Adrenal gland (tissue), 12 donors: ENCODE measurements around the gene ZDHHC14. TPM values are rescaled to one million over a fixed set of nuclear protein-coding genes. Genes with fewer than 3 reads are reported as not detected.

ENCODE experiments used
- DNase-seq, 7 donors: peaks; one replicate each; pipeline ENCODE4 v3.0.0-alpha.2; 2019 to 2020
- H3K27ac ChIP-seq, 5 donors: fragments of 200-600 bp; sonication (generic) in 4 of 5; 1 replicate in 3 of 5; 2 replicates in 2 of 5; pipeline versions ENCODE4 v1.5.1 to v1.8.0; 2016 to 2020; ENCODE audit warnings: mild to moderate bottlenecking in 1 of 5
- H3K27me3 ChIP-seq: fragments of 200-600 bp; 2 replicates; pipeline ENCODE4 v1.8.0; 2021
- H3K36me3 ChIP-seq, 2 donors: fragments of 200-600 bp; replicated peaks in 1 of 2; 1 replicate in 1 of 2; 2 replicates in 1 of 2; pipeline versions ENCODE4 v1.5.1 to v1.8.0; 2018 to 2022
- H3K4me1 ChIP-seq, 2 donors: fragments of 200-600 bp; replicated peaks in 1 of 2; 1 replicate in 1 of 2; 2 replicates in 1 of 2; pipeline versions ENCODE4 v1.5.1 to v1.8.0; 2018 to 2021
- H3K4me3 ChIP-seq, 4 donors: fragments of 200-600 bp; sonication (generic) in 3 of 4; one replicate each; pipeline ENCODE4 v1.5.1; 2016 to 2018
- H3K9me3 ChIP-seq, 3 donors: fragments of 200-600 bp; sonication (generic) in 1 of 3; replicated peaks in 1 of 3; 1 replicate in 2 of 3; 2 replicates in 1 of 3; pipeline versions ENCODE4 v1.5.1 to v1.8.0; 2016 to 2021
- POLR2A ChIP-seq, 2 donors: fragments of 450-650 bp; IDR thresholded peaks; one replicate each; pipeline ENCODE4 v1.6.1; 2017; ENCODE audit warnings: antibody characterized with exemption in 2 of 2, mild to moderate bottlenecking in 2 of 2, moderate library complexity in 1 of 2
- WGBS, 4 donors: extraction: QIAGEN DNeasy Blood & Tissue Kit in 2 of 4; methylation state at CpG; one replicate each; pipeline versions ENCODE4 v1.1.5 to v1.1.7; 2013 to 2017; 5-methylcytosine and 5-hydroxymethylcytosine counted together
- intact Hi-C, 2 donors: fragments of 100-400 bp; cut with DNase I; formaldehyde crosslinking; loops; one replicate each; pipeline versions ENCODE4 v1.14.1 to v1.15.0; 2022 to 2023
- polyA plus RNA-seq, 3 donors: library from polyadenylated mRNA; stranded (reverse); fragments of 200-250 nt in 2 of 3; fragments of 350-450 nt in 1 of 3; fragmentation: Illumina TruSeq in 1 of 3; extraction: RNeasy Lipid Tissue Mini Kit (QIAGEN cat#74804) in 1 of 3; gene quantifications; one replicate each; pipeline ENCODE4 v1.2.3, GENCODE V29; 2013 to 2014
- total RNA-seq, 9 donors: library from RNA; depleted of rRNA in 4 of 9; stranded (reverse); fragments of >200 nt in 4 of 9; fragments of 120-200 nt in 1 of 9; fragmentation: NEBNext Ultra II Directional in 1 of 9; extraction: Animal tissue kit (Norgen Biotek cat#: 25700) in 1 of 9; gene quantifications; one replicate each; pipeline versions ENCODE4 v1.1.0 to v1.2.4, GENCODE V29; 2013 to 2023
- TF ChIP-seq, protein P1 (sequence below), 6 experiments: fragments of 450-650 bp in 4 of 6; fragments of 200-600 bp in 2 of 6; sonication (generic) in 1 of 6; IDR thresholded peaks; 1 replicate in 5 of 6; 2 replicates in 1 of 6; pipeline versions ENCODE4 v1.5.1 to v1.8.0; 2016 to 2021; ENCODE audit warnings: antibody characterized with exemption in 6 of 6, mild to moderate bottlenecking in 2 of 6, moderate library complexity in 1 of 6
- donor health status: healthy with polysubstance abuse.
- donor health status: Bipolar disorder and iron deficiency.
- donor health status: DM: yes; HTN: yes; CAD: no.
- donor health status: DM: no; HTN: no; CAD: no.
- donor health status: DM: no; HTN: no; CAD: no.
- donor health status: DM: yes; HTN: yes; CAD: no.

The ZDHHC14 gene
- total and polyA plus RNA-seq, 12 donors, result 3.8 to 14.3 (median 8.8) TPM

GRCh38 chr6:157615951-157616350, 235.0 kb downstream of the ZDHHC14 start:
- H3K4me1 ChIP-seq, result peaks cover 3 to 9% of the 10 kb centered on the region in 2 donors
- DNase-seq, result no peak
- no peaks in the 10 kb centered on the region for H3K9me3 ChIP-seq
- no peaks in the 10 kb centered on the region for H3K27me3 ChIP-seq
- no peaks in the 10 kb centered on the region for H3K36me3 ChIP-seq
- intact Hi-C loops, result no loop called here
- H3K27ac ChIP-seq, result no peak overlapping the region
- no peak overlapping the region for H3K4me3 ChIP-seq
- WGBS, 4 donors, result 91 to 96% (median 93%) methylated on average over 4 of the region's 4 CpGs
- TF ChIP-seq POLR2A (IDR thresholded peaks at IDR 0.05), result no peak
- TF ChIP-seq, protein P1, sequence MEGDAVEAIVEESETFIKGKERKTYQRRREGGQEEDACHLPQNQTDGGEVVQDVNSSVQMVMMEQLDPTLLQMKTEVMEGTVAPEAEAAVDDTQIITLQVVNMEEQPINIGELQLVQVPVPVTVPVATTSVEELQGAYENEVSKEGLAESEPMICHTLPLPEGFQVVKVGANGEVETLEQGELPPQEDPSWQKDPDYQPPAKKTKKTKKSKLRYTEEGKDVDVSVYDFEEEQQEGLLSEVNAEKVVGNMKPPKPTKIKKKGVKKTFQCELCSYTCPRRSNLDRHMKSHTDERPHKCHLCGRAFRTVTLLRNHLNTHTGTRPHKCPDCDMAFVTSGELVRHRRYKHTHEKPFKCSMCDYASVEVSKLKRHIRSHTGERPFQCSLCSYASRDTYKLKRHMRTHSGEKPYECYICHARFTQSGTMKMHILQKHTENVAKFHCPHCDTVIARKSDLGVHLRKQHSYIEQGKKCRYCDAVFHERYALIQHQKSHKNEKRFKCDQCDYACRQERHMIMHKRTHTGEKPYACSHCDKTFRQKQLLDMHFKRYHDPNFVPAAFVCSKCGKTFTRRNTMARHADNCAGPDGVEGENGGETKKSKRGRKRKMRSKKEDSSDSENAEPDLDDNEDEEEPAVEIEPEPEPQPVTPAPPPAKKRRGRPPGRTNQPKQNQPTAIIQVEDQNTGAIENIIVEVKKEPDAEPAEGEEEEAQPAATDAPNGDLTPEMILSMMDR (IDR thresholded peaks at IDR 0.05), result no peak

DNA sequence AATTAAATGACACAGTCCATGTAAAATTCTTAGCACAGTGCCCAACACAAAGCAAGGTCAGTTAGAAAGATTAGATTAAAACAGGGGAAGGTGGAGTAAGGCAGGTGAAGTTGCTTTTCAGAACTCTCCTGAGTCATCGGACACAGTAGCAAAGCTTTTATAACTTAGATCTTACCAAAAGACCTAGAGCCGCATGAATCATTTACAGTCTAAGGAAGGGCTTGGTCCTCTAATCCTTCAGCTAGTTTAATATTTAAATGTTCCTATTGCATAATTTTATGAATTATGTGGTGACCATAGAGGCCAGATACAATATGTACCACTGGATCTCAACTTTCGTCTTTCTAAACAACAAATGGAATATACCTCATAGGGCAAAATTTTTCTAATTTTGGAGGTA, 240.0 kb downstream of the ZDHHC14 start:
- no peak overlapping the region for H3K4me3 ChIP-seq
- no peaks in the 10 kb centered on the region for H3K36me3 ChIP-seq
- intact Hi-C loops, result no loop called here
- peaks cover 0 to 4% of the 10 kb centered on the region in 2 donors for H3K4me1 ChIP-seq
- no peaks in the 10 kb centered on the region for H3K27me3 ChIP-seq
- no peak for TF ChIP-seq POLR2A (IDR thresholded peaks at IDR 0.05)
- TF ChIP-seq, protein P1 (IDR thresholded peaks at IDR 0.05), result no peak
- no peak overlapping the region for H3K27ac ChIP-seq
- 64 to 83% (median 72%) methylated on average over 3 of the region's 3 CpGs for WGBS, 4 donors
- H3K9me3 ChIP-seq, result no peaks in the 10 kb centered on the region
- no peak for DNase-seq

DNA sequence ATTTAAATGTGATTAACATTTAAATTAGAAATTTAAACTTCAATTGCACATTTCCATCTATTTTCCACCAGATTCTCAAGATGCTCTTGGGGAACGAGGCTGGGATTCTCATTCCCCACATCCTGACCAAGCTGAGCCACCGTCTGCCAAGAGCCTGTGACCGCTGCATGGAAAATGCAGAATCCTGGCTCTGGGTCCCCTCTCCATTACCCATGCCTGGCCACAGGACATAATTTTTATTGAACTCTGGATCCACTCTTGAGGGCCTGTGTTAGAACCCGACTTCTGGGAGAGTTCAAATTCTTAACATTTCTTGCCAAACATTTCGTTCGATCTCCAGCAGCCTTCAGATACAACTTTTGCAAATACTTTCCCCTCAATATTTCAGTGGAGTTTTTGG, 240.4 kb downstream of the ZDHHC14 start:
- Histone ChIP-seq H3K27ac (no peak overlapping the region), H3K36me3 (no peaks in the 10 kb centered on the region), H3K27me3 (no peaks in the 10 kb centered on the region), H3K4me3 (no peak overlapping the region), H3K9me3 (no peaks in the 10 kb centered on the region), H3K4me1 (peaks cover 0 to 4% of the 10 kb centered on the region in 2 donors)
- TF ChIP-seq, protein P1 (IDR thresholded peaks at IDR 0.05), result no peak
- TF ChIP-seq POLR2A (IDR thresholded peaks at IDR 0.05), result no peak
- 72 to 80% (median 76%) methylated on average over 6 of the region's 6 CpGs for WGBS, 4 donors
- no peak for DNase-seq
- intact Hi-C loops, result no loop called here

GRCh38 chr6:157622427-157622826, 241.4 kb downstream of the ZDHHC14 start:
- intact Hi-C loops, result no loop called here
- DNase-seq, result no peak
- WGBS, 4 donors, result 90 to 98% (median 95%) methylated on average over 3 of the region's 3 CpGs
- Histone ChIP-seq H3K36me3 (no peaks in the 10 kb centered on the region), H3K4me1 (peaks cover 0 to 4% of the 10 kb centered on the region in 2 donors), H3K9me3 (no peaks in the 10 kb centered on the region), H3K4me3 (no peak overlapping the region), H3K27ac (no peak overlapping the region), H3K27me3 (no peaks in the 10 kb centered on the region)
- no peak for TF ChIP-seq POLR2A (IDR thresholded peaks at IDR 0.05)
- TF ChIP-seq, protein P1 (IDR thresholded peaks at IDR 0.05), result no peak
